Measurements from ENCODE around the gene DNAJC5G. TPM values are rescaled to one million over a fixed set of nuclear protein-coding genes. Genes with fewer than 3 reads are reported as not detected.

DNAJC5G gene
- polyA plus RNA-seq, 3 donors, result not detected

GRCh38 chr2:27227501-27227900 is 47.7 kb upstream of the DNAJC5G start:
- Mint-ChIP-seq H3K27ac (no peak overlapping the region), H3K36me3 (peaks cover 83 to 98% of the 10 kb centered on the region in 2 donors)

GRCh38 chr2:27231921-27232320 is 43.3 kb upstream of the DNAJC5G start:
- no peaks in the 10 kb centered on the region for H3K4me1 ChIP-seq (ENCODE audit: control insufficient read depth in 1 of 2, insufficient read depth in 2 of 2, low read length in 2 of 2)
- peaks cover 68 to 98% of the 10 kb centered on the region in 2 donors for H3K36me3 ChIP-seq (replicated peaks in 1 of 2; ENCODE audit: control insufficient read depth in 1 of 2, insufficient read depth in 2 of 2, low read length in 2 of 2)
- H3K4me3 ChIP-seq (replicated peaks in 1 of 3; ENCODE audit: low read depth in 2 of 3, low read length in 3 of 3), result no peak overlapping the region
- H2AFZ ChIP-seq (ENCODE audit: insufficient read depth, low read depth, low read length, poor library complexity, severe bottlenecking), result no peak overlapping the region
- DNase-seq, result no peak
- no peak overlapping the region for H3K27ac Mint-ChIP-seq
- 98% methylated on average over 12 of the region's 13 CpGs for WGBS (ENCODE audit: insufficient coverage)
- no peaks in the 10 kb centered on the region for H3K27me3 ChIP-seq (ENCODE audit: control insufficient read depth in 2 of 2, insufficient read depth in 2 of 2, low read length in 2 of 2)
- no peaks in the 10 kb centered on the region for H3K4me1 Mint-ChIP-seq
- no peaks in the 10 kb centered on the region for H4K20me1 ChIP-seq (ENCODE audit: insufficient read depth, low read length)
- intact Hi-C loops (cut with micrococcal nuclease), result no loop called here
- H3K27me3 Mint-ChIP-seq (ENCODE audit: low read depth in 3 of 3), result peaks cover 0 to 2% (median 0%) of the 10 kb centered on the region in 3 donors
- H3K4me2 ChIP-seq (replicated peaks; ENCODE audit: extremely low read depth, low read length, poor library complexity, severe bottlenecking), result no peak overlapping the region
- TF ChIP-seq CTCF (IDR thresholded peaks at IDR 0.05), result no peak
- no peaks in the 10 kb centered on the region for H3K9me3 Mint-ChIP-seq
- H3K79me2 ChIP-seq (ENCODE audit: insufficient read depth, low read length), result no peaks in the 10 kb centered on the region
- H3K4me3 Mint-ChIP-seq, result no peak overlapping the region
- H3K9me3 ChIP-seq (replicated peaks in 1 of 2; ENCODE audit: control insufficient read depth in 1 of 2, insufficient read depth in 1 of 2, low read length in 2 of 2), result no peaks in the 10 kb centered on the region
- H3K9ac ChIP-seq (ENCODE audit: insufficient read depth, low read length, poor library complexity, severe bottlenecking), result no peak overlapping the region
- H3K27ac ChIP-seq (ENCODE audit: low read depth in 1 of 2, low read length in 2 of 2), result no peak overlapping the region
- peaks cover 82 to 98% of the 10 kb centered on the region in 2 donors for H3K36me3 Mint-ChIP-seq

More at GRCh38 chr2:27227501-27227900, 47.7 kb upstream of the DNAJC5G start:
- H3K27me3 ChIP-seq (ENCODE audit: control insufficient read depth in 2 of 2, insufficient read depth in 2 of 2, low read length in 2 of 2), result no peaks in the 10 kb centered on the region
- H3K27ac ChIP-seq (ENCODE audit: low read depth in 1 of 2, low read length in 2 of 2), result no peak overlapping the region
- H3K9me3 ChIP-seq (replicated peaks in 1 of 2; ENCODE audit: control insufficient read depth in 1 of 2, insufficient read depth in 1 of 2, low read length in 2 of 2), result no peaks in the 10 kb centered on the region
- no peak overlapping the region for H3K4me3 ChIP-seq (replicated peaks in 1 of 3; ENCODE audit: low read depth in 2 of 3, low read length in 3 of 3)
- H3K4me1 ChIP-seq (ENCODE audit: control insufficient read depth in 1 of 2, insufficient read depth in 2 of 2, low read length in 2 of 2), result no peaks in the 10 kb centered on the region
- H3K36me3 ChIP-seq (replicated peaks in 1 of 2; ENCODE audit: control insufficient read depth in 1 of 2, insufficient read depth in 2 of 2, low read length in 2 of 2), result peaks cover 68 to 98% of the 10 kb centered on the region in 2 donors
- H3K79me2 ChIP-seq (ENCODE audit: insufficient read depth, low read length), result no peaks in the 10 kb centered on the region
- no peak for TF ChIP-seq CTCF (IDR thresholded peaks at IDR 0.05)
- Mint-ChIP-seq H3K4me3 (no peak overlapping the region), H3K9me3 (no peaks in the 10 kb centered on the region), H3K27me3 (ENCODE audit: low read depth in 3 of 3) (peaks cover 0 to 4% (median 2%) of the 10 kb centered on the region in 3 donors), H3K4me1 (no peaks in the 10 kb centered on the region)
- H3K4me2 ChIP-seq (replicated peaks; ENCODE audit: extremely low read depth, low read length, poor library complexity, severe bottlenecking), result no peak overlapping the region
- WGBS (ENCODE audit: insufficient coverage), result no CpG with 5 or more reads among the region's 2 CpGs
- H3K9ac ChIP-seq (ENCODE audit: insufficient read depth, low read length, poor library complexity, severe bottlenecking), result no peak overlapping the region
- no peak for DNase-seq
- intact Hi-C loops (cut with micrococcal nuclease), result no loop called here
- H2AFZ ChIP-seq (ENCODE audit: insufficient read depth, low read depth, low read length, poor library complexity, severe bottlenecking), result no peak overlapping the region
- no peaks in the 10 kb centered on the region for H4K20me1 ChIP-seq (ENCODE audit: insufficient read depth, low read length)

Data from CD14-positive monocyte (primary cell).